KMS-11 (cell line): ENCODE data around the gene CDK10.
A peak's percentile ranks its signal among the peaks of the same experiment; 100 is the strongest.

Experiments
- H2AFZ ChIP-seq: fragments of 200-600 bp; sonication (generic); 2 replicates; pipeline ENCODE4 v1.6.1; 2016; ENCODE audit warnings: antibody characterized with exemption, mixed run types, low read depth
- H3K27ac ChIP-seq: fragments of 200-600 bp; sonication (generic); 2 replicates; pipeline ENCODE4 v1.6.1; 2016; ENCODE audit warnings: mild to moderate bottlenecking, mixed run types
- H3K27me3 ChIP-seq: fragments of 200-600 bp; sonication (generic); 2 replicates; pipeline ENCODE4 v1.6.1; 2017; ENCODE audit warnings: mild to moderate bottlenecking, low read depth, mixed run types, moderate library complexity; ENCODE audit not compliant: insufficient read depth
- H3K36me3 ChIP-seq: fragments of 200-600 bp; sonication (generic); 2 replicates; pipeline ENCODE4 v1.6.1; 2017; ENCODE audit warnings: mild to moderate bottlenecking, mixed run types; ENCODE audit not compliant: insufficient read depth
- H3K4me1 ChIP-seq: fragments of 200-600 bp; sonication (generic); 2 replicates; pipeline ENCODE4 v1.6.1; 2016; ENCODE audit warnings: mild to moderate bottlenecking, low read depth, mixed run types; ENCODE audit not compliant: poor library complexity, severe bottlenecking
- H3K4me2 ChIP-seq: fragments of 200-600 bp; sonication (generic); 2 replicates; pipeline ENCODE4 v1.7.0; 2016; ENCODE audit warnings: mild to moderate bottlenecking, mixed run types
- H3K4me3 ChIP-seq: fragments of 200-600 bp; sonication (generic); IDR thresholded peaks from 2 replicates; pipeline ENCODE4 v1.6.1; 2017; ENCODE audit warnings: low read depth, low read length, mixed read lengths; ENCODE audit not compliant: insufficient read depth
- H3K79me2 ChIP-seq: fragments of 200-600 bp; sonication (generic); 2 replicates; pipeline ENCODE4 v1.6.1; 2016; ENCODE audit warnings: low read depth, mixed run types; ENCODE audit not compliant: insufficient read depth
- H3K9ac ChIP-seq: fragments of 200-600 bp; sonication (generic); 2 replicates; pipeline ENCODE4 v1.6.1; 2016; ENCODE audit warnings: mild to moderate bottlenecking, mixed run types
- H4K20me1 ChIP-seq: fragments of 200-600 bp; sonication (generic); 2 replicates; pipeline ENCODE4 v1.6.1; 2016; ENCODE audit warnings: mild to moderate bottlenecking, mixed run types; ENCODE audit not compliant: insufficient read depth
- CTCF ChIP-seq: fragments of 200-600 bp; sonication (generic); conservative IDR thresholded peaks from 2 replicates; pipeline ENCODE4 v1.6.1; 2017; ENCODE audit warnings: low read depth, mild to moderate bottlenecking, antibody characterized with exemption, low read length, moderate library complexity, mixed read lengths

Gene CDK10

GRCh38 chr16:89686520-89687091 is at the start of gene CDK10:
Gene CDK10 (plus strand): TSS chr16:89686689. CDS start chr16:89686711, 22 bp downstream.
- peak within 1 kb of the TSS; percentile 100 for H3K4me2 ChIP-seq

GRCh38 chr16:89637379-89637778 is 49.1 kb upstream of the CDK10 start:
- no peaks in the 10 kb centered on the region for H4K20me1 ChIP-seq
- peaks cover 59% of the 10 kb centered on the region for H3K27me3 ChIP-seq
- no peak overlapping the region for H3K27ac ChIP-seq
- H3K4me2 ChIP-seq, result no peak overlapping the region
- H3K4me3 ChIP-seq, result no peak overlapping the region
- H2AFZ ChIP-seq, result no peak overlapping the region
- H3K36me3 ChIP-seq, result no peaks in the 10 kb centered on the region
- TF ChIP-seq CTCF, result peak; percentile 36; the same call in 1 of the 2 replicates
- peaks cover 21% of the 10 kb centered on the region for H3K4me1 ChIP-seq
- H3K79me2 ChIP-seq, result no peaks in the 10 kb centered on the region
- no peak overlapping the region for H3K9ac ChIP-seq

More at GRCh38 chr16:89686520-89687091, at the start of gene CDK10:
- Histone ChIP-seq H3K4me1 (peaks cover 21% of the 10 kb centered on the region), H3K27me3 (no peaks in the 10 kb centered on the region), H3K4me3 (no peak within 1 kb of the TSS), H4K20me1 (no peaks in the 10 kb centered on the region), H3K27ac (peak within 1 kb of the TSS; percentile 86), H3K9ac (peak within 1 kb of the TSS; percentile 83), H2AFZ (peak within 1 kb of the TSS; percentile 87), H3K79me2 (peaks cover 21% of the 10 kb centered on the region), H3K36me3 (no peaks in the 10 kb centered on the region; the same call in 1 of the 2 replicates)
- no peak for TF ChIP-seq CTCF

- no peaks in the 10 kb centered on the region for H3K79me2 ChIP-seq
- H3K4me3 ChIP-seq, result no peak overlapping the region
- H3K27me3 ChIP-seq, result peaks cover 48% of the 10 kb centered on the region
- TF ChIP-seq CTCF, result no peak
- no peak overlapping the region for H3K9ac ChIP-seq
- no peak overlapping the region for H3K27ac ChIP-seq
- no peak overlapping the region for H2AFZ ChIP-seq
- H3K4me1 ChIP-seq, result peaks cover 23% of the 10 kb centered on the region
- no peak overlapping the region for H3K4me2 ChIP-seq
- H3K36me3 ChIP-seq, result no peaks in the 10 kb centered on the region
- no peaks in the 10 kb centered on the region for H4K20me1 ChIP-seq
These were observed 48.0 kb upstream of the CDK10 start for GRCh38 chr16:89638455-89638854.

- TF ChIP-seq CTCF, result no peak
- no peak overlapping the region for H3K9ac ChIP-seq
- H3K4me2 ChIP-seq, result no peak overlapping the region
- H3K36me3 ChIP-seq, result no peaks in the 10 kb centered on the region
- no peaks in the 10 kb centered on the region for H3K79me2 ChIP-seq
- H2AFZ ChIP-seq, result no peak overlapping the region
- peaks cover 39% of the 10 kb centered on the region for H3K27me3 ChIP-seq
- peaks cover 23% of the 10 kb centered on the region for H3K4me1 ChIP-seq
- H3K4me3 ChIP-seq, result no peak overlapping the region
- no peak overlapping the region for H3K27ac ChIP-seq
- no peaks in the 10 kb centered on the region for H4K20me1 ChIP-seq
These were observed 47.1 kb upstream of the CDK10 start for GRCh38 chr16:89639385-89639784.
